ENCODE results near the gene DNAAF5.
"Not testable (repeated sequence)": the region's sequence is repeated elsewhere in the genome, so short reads cannot be mapped to it uniquely, and the experiment has no call there.

Gene DNAAF5

GRCh38 chr7:784971-785370 is 58.5 kb downstream of the DNAAF5 start:
- no peak for DNase-seq

GRCh38 chr7:785416-785815 is 58.9 kb downstream of the DNAAF5 start:
- DNase-seq: no peak

- DNase-seq: no peak
Observed at GRCh38 chr7:786472-787255, 60.2 kb downstream of the DNAAF5 start.

- no peak for DNase-seq
Observed at GRCh38 chr7:787332-788240, 61.1 kb downstream of the DNAAF5 start.

GRCh38 chr7:791519-791918 is 65.0 kb downstream of the DNAAF5 start:
- no peak for DNase-seq

- no peak for DNase-seq
Observed at GRCh38 chr7:794207-794606, 67.7 kb downstream of the DNAAF5 start.

GRCh38 chr7:794671-795329 is 68.3 kb downstream of the DNAAF5 start:
- DNase-seq: no peak

GRCh38 chr7:796434-797169 is 70.1 kb downstream of the DNAAF5 start:
- DNase-seq: not testable (repeated sequence)

- no peak for DNase-seq
Observed at GRCh38 chr7:798921-799470, 72.5 kb downstream of the DNAAF5 start.

- no peak for DNase-seq
Observed at GRCh38 chr7:800692-801091, 74.2 kb downstream of the DNAAF5 start.

GRCh38 chr7:801351-801750 is 74.9 kb downstream of the DNAAF5 start:
- DNase-seq: not testable (repeated sequence)

GRCh38 chr7:801940-802381 is 75.5 kb downstream of the DNAAF5 start:
- DNase-seq: no peak

GRCh38 chr7:802500-803242 is 76.2 kb downstream of the DNAAF5 start:
- DNase-seq: no peak

GRCh38 chr7:803243-803635 is 76.7 kb downstream of the DNAAF5 start:
- no peak for DNase-seq

GRCh38 chr7:803796-804195 is 77.3 kb downstream of the DNAAF5 start:
- not testable (repeated sequence) for DNase-seq

- DNase-seq: no peak
Observed at GRCh38 chr7:805261-805660, 78.8 kb downstream of the DNAAF5 start.

- no peak for DNase-seq
Observed at GRCh38 chr7:815284-816216, 89.1 kb downstream of the DNAAF5 start.

- peak; percentile 33 for DNase-seq
Observed at GRCh38 chr7:816300-816750, 89.8 kb downstream of the DNAAF5 start.

GRCh38 chr7:816751-817671 is 90.5 kb downstream of the DNAAF5 start:
- no peak for DNase-seq
